WTC11 (cell line): ENCODE results near the gene GGT1. TPM values are rescaled to one million over a fixed set of nuclear protein-coding genes. Genes with fewer than 3 reads are reported as not detected.
A peak's percentile ranks its signal among the peaks of the same experiment; 100 is the strongest.
"Not testable (repeated sequence)": the region's sequence is repeated elsewhere in the genome, so short reads cannot be mapped to it uniquely, and the experiment has no call there.

Experiments used
- ATAC-seq: fragments of 200-7000 bp; cut with Tn5 transposase; 2 replicates; pipeline ENCODE4 v1.10.0; 2021; ENCODE audit warnings: mild to moderate bottlenecking, moderate library complexity
- CTCF ChIA-PET: fragments of 300-600 bp; sonication (Branson Sonifier 250); formaldehyde crosslinking; loops from one replicate; lab custom pipeline; 2021; ENCODE audit warnings: antibody characterized with exemption; lab: Charles Lee
- POLR2A ChIA-PET: fragments of 350-600 bp; sonication (Branson Sonifier 250); formaldehyde crosslinking; loops from one replicate; lab custom pipeline; 2021; ENCODE audit warnings: antibody characterized with exemption; lab: Charles Lee
- DNase-seq: peaks from one replicate; pipeline ENCODE4 v3.0.0; 2021; ENCODE audit warnings: low spot score
- H3K27ac Mint-ChIP-seq: 2 replicates; pipeline ENCODE4 v1.8.0; 2021; ENCODE audit warnings: mixed read lengths
- H3K27me3 Mint-ChIP-seq: 2 replicates; pipeline ENCODE4 v1.8.0; 2021; ENCODE audit warnings: low read depth, mild to moderate bottlenecking, moderate library complexity, mixed read lengths
- H3K36me3 Mint-ChIP-seq: 2 replicates; pipeline ENCODE4 v1.8.0; 2021; ENCODE audit warnings: mixed read lengths
- H3K4me1 Mint-ChIP-seq: 2 replicates; pipeline ENCODE4 v1.8.0; 2022; ENCODE audit warnings: mixed read lengths
- H3K4me3 Mint-ChIP-seq: 2 replicates; pipeline ENCODE4 v1.8.0; 2021; ENCODE audit warnings: mild to moderate bottlenecking, moderate library complexity, mixed read lengths
- H3K9me3 Mint-ChIP-seq: 2 replicates; pipeline ENCODE4 v1.8.0; 2021; ENCODE audit warnings: mixed read lengths
- ZBTB43 ChIP-seq: sonication (generic); formaldehyde crosslinking; IDR thresholded peaks from 2 replicates; pipeline ENCODE4 v1.8.1; 2023; ENCODE audit warnings: mild to moderate bottlenecking, missing genetic modification reagents
- ZNF121 ChIP-seq: sonication (generic); formaldehyde crosslinking; IDR thresholded peaks from 2 replicates; pipeline ENCODE4 v1.8.0; 2023; ENCODE audit warnings: missing genetic modification reagents
- total RNA-seq: library from RNA; stranded (reverse); gene quantifications from 3 replicates; pipeline ENCODE4 v1.2.3, GENCODE V29; 2021

GGT1 gene
- total RNA-seq, 1 experiment from 2014 or later: 33.7 TPM

DNA sequence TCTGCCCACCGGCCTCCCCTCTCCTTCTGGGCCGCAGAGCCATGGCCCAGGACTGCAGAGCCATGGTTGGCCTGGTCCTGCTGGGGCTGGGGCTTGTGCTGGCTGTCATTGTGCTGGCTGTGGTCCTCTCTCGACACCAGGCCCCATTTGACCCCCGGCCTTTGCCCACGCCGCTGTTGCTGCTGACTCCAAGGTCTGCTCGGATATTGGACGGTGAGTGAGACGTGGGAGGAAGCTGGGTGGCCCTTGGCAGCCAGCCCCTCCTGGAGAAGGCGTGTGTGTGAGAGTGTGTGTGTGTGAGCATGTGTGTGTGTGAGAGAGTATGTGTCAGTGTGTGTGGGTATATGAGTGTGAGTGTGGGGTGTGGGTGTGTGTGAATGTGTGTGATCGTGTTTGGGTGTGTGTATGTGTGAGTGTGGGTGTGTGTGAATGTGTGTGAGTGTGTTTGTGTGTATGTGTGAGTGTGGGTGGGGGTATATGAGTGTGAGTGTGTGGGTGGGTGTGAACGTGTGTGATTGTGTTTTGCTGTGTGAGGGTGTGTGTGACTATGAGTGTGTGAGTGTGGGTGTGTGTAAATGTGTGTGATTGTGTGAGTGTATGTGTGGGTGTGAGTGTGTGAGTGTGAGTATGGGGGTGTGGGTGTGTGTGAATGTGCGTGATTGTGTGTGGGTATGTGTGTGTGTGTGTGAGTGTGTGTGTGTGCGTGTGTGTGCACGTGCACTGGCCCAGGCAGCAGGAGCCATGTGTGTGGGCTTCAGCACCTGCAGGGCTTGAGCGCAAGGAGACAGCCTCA, 30.4 kb downstream of the GGT1 start:
- H3K4me3 Mint-ChIP-seq: not testable (repeated sequence)
- peaks cover 34% of the 10 kb centered on the region for H3K4me1 Mint-ChIP-seq

DNA sequence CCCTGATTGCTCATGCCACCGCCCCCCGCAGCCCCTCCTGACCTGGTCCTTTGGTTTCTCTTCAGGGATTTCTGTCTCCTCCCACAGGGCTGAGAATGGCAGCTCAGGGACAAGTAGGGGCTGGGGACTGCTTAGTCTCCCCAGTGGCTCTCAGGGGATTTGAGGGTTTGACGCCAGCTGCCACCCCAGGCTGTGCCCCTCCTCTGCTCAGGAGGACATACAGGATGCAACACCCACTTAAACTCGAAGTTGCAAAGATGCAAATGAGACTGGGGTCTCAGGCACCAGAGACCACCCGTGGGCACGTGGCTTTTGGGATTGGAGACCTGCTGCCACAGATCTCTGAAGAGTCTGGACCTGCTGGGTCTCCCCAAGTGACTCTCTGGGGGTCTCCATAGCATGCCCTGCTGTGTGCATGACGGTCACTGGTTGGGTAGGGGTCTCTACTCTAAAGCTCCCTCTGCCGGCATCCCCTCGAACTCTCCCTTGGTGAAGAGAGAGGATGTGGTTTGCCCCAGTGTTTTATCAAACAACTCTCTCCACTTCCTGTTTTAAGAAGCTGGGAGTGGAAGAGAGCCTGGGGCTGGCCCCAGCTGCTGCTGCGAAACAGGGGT, 31.9 kb downstream of the GGT1 start:
- ATAC-seq, POLR2A ChIA-PET, H3K36me3 Mint-ChIP-seq, H3K27ac Mint-ChIP-seq, H3K9me3 Mint-ChIP-seq, H3K27me3 Mint-ChIP-seq, H3K4me3 Mint-ChIP-seq: not testable (repeated sequence)
- CTCF ChIA-PET: interaction anchor here (0.6 to 1.4 kb wide), 5 partner anchors 71 to 233 kb away, joined by 3 to 13 read pairs (median 3); no protein-coding TSS in a partner anchor
- TF ChIP-seq ZNF121 (CRISPR knock-in tag): 0 out of 2 replicates have a peak, but pooled peaks have one; percentile 14
- peaks cover 34% of the 10 kb centered on the region for H3K4me1 Mint-ChIP-seq
- peak; percentile 28 for DNase-seq

More for the DNA sequence above, 30.4 kb downstream of the GGT1 start:
- H3K27me3 Mint-ChIP-seq, CTCF ChIA-PET, H3K36me3 Mint-ChIP-seq, POLR2A ChIA-PET, ATAC-seq, H3K9me3 Mint-ChIP-seq, DNase-seq: not testable (repeated sequence)
- H3K27ac Mint-ChIP-seq: peak overlapping the region; percentile 82
- TF ChIP-seq ZBTB43 (CRISPR knock-in tag): peak; percentile 95; the same call in 1 of the 2 replicates

- H3K27me3 Mint-ChIP-seq, POLR2A ChIA-PET, H3K27ac Mint-ChIP-seq, ATAC-seq, H3K4me3 Mint-ChIP-seq, DNase-seq, H3K36me3 Mint-ChIP-seq, H3K9me3 Mint-ChIP-seq: not testable (repeated sequence)
- peaks cover 20% of the 10 kb centered on the region for H3K4me1 Mint-ChIP-seq
- CTCF ChIA-PET: interaction anchor here (0.6 kb wide), 1 partner anchor 51 kb away, joined by 3 read pairs; no protein-coding TSS in a partner anchor
Measured at GRCh38 chr22:24636513-24636912, 33.5 kb downstream of the GGT1 start.

GRCh38 chr22:24642307-24642706, 39.3 kb downstream of the GGT1 start:
- H3K4me1 Mint-ChIP-seq, H3K9me3 Mint-ChIP-seq, H3K36me3 Mint-ChIP-seq, DNase-seq, H3K27ac Mint-ChIP-seq, ATAC-seq, H3K27me3 Mint-ChIP-seq, POLR2A ChIA-PET, H3K4me3 Mint-ChIP-seq: not testable (repeated sequence)
- CTCF ChIA-PET: interaction anchor here (0.6 kb wide), 4 partner anchors 65 to 411 kb away, joined by 3 to 5 read pairs (median 3); no protein-coding TSS in a partner anchor

DNA sequence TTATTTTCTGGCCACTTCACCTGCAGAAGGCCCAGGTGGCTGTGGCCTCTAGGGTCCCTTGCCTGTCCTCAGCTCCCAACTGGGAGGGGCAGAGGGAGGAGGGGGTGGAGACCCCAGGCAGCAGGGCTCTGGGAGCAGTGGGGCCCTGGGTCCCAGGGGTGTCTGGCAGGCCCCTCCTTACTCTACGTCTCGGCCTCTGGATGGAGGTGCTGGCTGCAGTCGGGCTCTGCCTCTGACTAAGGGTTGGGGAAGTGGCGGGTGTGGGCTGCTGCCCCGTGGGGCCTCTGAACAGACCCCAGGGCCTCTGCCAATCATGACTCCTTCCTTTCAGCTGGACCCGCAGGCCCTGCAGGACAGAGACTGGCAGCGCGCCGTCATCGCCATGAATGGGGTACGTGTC, 41.4 kb downstream of the GGT1 start:
- H3K27me3 Mint-ChIP-seq, DNase-seq, H3K4me3 Mint-ChIP-seq, POLR2A ChIA-PET, H3K36me3 Mint-ChIP-seq, H3K4me1 Mint-ChIP-seq, H3K27ac Mint-ChIP-seq, ATAC-seq, H3K9me3 Mint-ChIP-seq: not testable (repeated sequence)
- CTCF ChIA-PET: interaction anchor here (0.7 kb wide), 1 partner anchor 128 kb away, joined by 6 read pairs; no protein-coding TSS in a partner anchor

GRCh38 chr22:24645408-24646399, 42.7 kb downstream of the GGT1 start:
- ATAC-seq, CTCF ChIA-PET, POLR2A ChIA-PET, H3K9me3 Mint-ChIP-seq, H3K27me3 Mint-ChIP-seq, H3K4me3 Mint-ChIP-seq, H3K4me1 Mint-ChIP-seq, DNase-seq, H3K27ac Mint-ChIP-seq, H3K36me3 Mint-ChIP-seq: not testable (repeated sequence)

DNA sequence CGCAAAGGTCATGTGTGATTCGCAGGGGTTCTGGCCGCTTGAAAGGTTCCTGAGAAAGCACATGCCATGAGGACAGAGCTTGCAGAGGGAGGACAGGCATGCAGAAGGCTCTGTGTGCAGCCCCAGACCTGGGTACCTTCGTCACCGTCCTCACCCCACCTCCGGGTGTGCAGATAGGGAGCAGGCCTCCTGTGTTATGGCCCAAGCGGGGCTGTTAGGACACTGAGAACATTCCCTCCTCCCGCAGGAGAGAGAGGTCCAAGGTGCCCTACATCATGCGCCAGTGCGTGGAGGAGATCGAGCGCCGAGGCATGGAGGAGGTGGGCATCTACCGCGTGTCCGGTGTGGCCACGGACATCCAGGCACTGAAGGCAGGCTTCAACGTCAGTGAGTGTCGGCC, 43.8 kb downstream of the GGT1 start:
- POLR2A ChIA-PET, H3K4me1 Mint-ChIP-seq, DNase-seq, ATAC-seq, H3K4me3 Mint-ChIP-seq, H3K36me3 Mint-ChIP-seq, H3K27me3 Mint-ChIP-seq, H3K27ac Mint-ChIP-seq, H3K9me3 Mint-ChIP-seq, CTCF ChIA-PET: not testable (repeated sequence)

- H3K9me3 Mint-ChIP-seq, H3K36me3 Mint-ChIP-seq, H3K4me1 Mint-ChIP-seq, POLR2A ChIA-PET, H3K27me3 Mint-ChIP-seq, ATAC-seq, H3K27ac Mint-ChIP-seq, DNase-seq, H3K4me3 Mint-ChIP-seq: not testable (repeated sequence)
- CTCF ChIA-PET: interaction anchor here (1.5 kb wide), 1 partner anchor 108 kb away, joined by 3 read pairs; no protein-coding TSS in a partner anchor
Measured at GRCh38 chr22:24649371-24649770, 46.4 kb downstream of the GGT1 start.

GRCh38 chr22:24650884-24651283, 47.9 kb downstream of the GGT1 start:
- ATAC-seq, H3K27ac Mint-ChIP-seq, H3K4me3 Mint-ChIP-seq, POLR2A ChIA-PET, H3K4me1 Mint-ChIP-seq, H3K36me3 Mint-ChIP-seq, H3K27me3 Mint-ChIP-seq, H3K9me3 Mint-ChIP-seq, CTCF ChIA-PET: not testable (repeated sequence)
- DNase-seq: peak; percentile 79

- CTCF ChIA-PET, H3K4me3 Mint-ChIP-seq, DNase-seq, POLR2A ChIA-PET, H3K9me3 Mint-ChIP-seq, ATAC-seq, H3K27ac Mint-ChIP-seq, H3K36me3 Mint-ChIP-seq, H3K27me3 Mint-ChIP-seq: not testable (repeated sequence)
- H3K4me1 Mint-ChIP-seq: peaks cover 20% of the 10 kb centered on the region
Measured at GRCh38 chr22:24665395-24665794, 62.4 kb downstream of the GGT1 start.
